Neural cell (in vitro differentiated cells): ENCODE data around the gene OR5C1. TPM values are rescaled to one million over a fixed set of nuclear protein-coding genes. Genes with fewer than 3 reads are reported as not detected.

ENCODE experiments used
- H2AFZ ChIP-seq: fragments of 200-600, 300-800 bp; sonication (generic), shearing (Covaris generic); 2 replicates; pipeline ENCODE4 v1.6.0; 2014; ENCODE audit warnings: low read depth, mild to moderate bottlenecking, antibody characterized with exemption, low read length, moderate library complexity
- H3F3A ChIP-seq: fragments of 200-600 bp; shearing (Covaris generic); 2 replicates; pipeline ENCODE4 v1.6.1; 2016; ENCODE audit warnings: mild to moderate bottlenecking, moderate library complexity, mixed read lengths, antibody characterized with exemption, low read length; ENCODE audit not compliant: insufficient read depth, poor library complexity, severe bottlenecking
- H3K27ac ChIP-seq: fragments of 200-600, 300-800 bp; sonication (generic), shearing (Covaris generic); 2 replicates; pipeline ENCODE4 v1.5.1; 2014; ENCODE audit warnings: mild to moderate bottlenecking, low read length, moderate library complexity
- H3K27me3 ChIP-seq: fragments of 300-800, 200-600 bp; sonication (generic), shearing (Covaris generic); 2 replicates; pipeline ENCODE4 v1.6.0; 2014; ENCODE audit warnings: mild to moderate bottlenecking, low read depth, low read length, moderate library complexity; ENCODE audit not compliant: insufficient read depth
- H3K36me3 ChIP-seq: fragments of 300-800, 200-600 bp; sonication (generic), shearing (Covaris generic); 2 replicates; pipeline ENCODE4 v1.5.1; 2014; ENCODE audit warnings: mild to moderate bottlenecking, antibody characterized with exemption, low read length, moderate library complexity; ENCODE audit not compliant: insufficient read depth
- H3K4me2 ChIP-seq: fragments of 300-800, 200-600 bp; sonication (generic), shearing (Covaris generic); 2 replicates; pipeline ENCODE4 v1.6.0; 2014; ENCODE audit warnings: mild to moderate bottlenecking, low read length
- H3K4me3 ChIP-seq: fragments of 300-800, 200-600 bp; sonication (generic), shearing (Covaris generic); 2 replicates; pipeline ENCODE4 v1.5.1; 2014; ENCODE audit warnings: mild to moderate bottlenecking, low read length, moderate library complexity
- H3K79me2 ChIP-seq: fragments of 200-600 bp; shearing (Covaris generic); replicated peaks from 2 replicates; pipeline ENCODE4 v1.6.0; 2014; ENCODE audit warnings: mild to moderate bottlenecking, low read length, moderate library complexity; ENCODE audit not compliant: insufficient read depth
- H3K9ac ChIP-seq: fragments of 300-800, 200-600 bp; sonication (generic), shearing (Covaris generic); 2 replicates; pipeline ENCODE4 v1.6.1; 2016; ENCODE audit warnings: mild to moderate bottlenecking, low read length, mixed read lengths
- H3K9me2 ChIP-seq: fragments of 200-600 bp; shearing (Covaris generic); 2 replicates; pipeline ENCODE4 v1.6.1; 2016; ENCODE audit warnings: mild to moderate bottlenecking, low read length, mixed read lengths; ENCODE audit not compliant: insufficient read depth
- H3K9me3 ChIP-seq: fragments of 200-600, 300-800 bp; sonication (generic), shearing (Covaris generic); 2 replicates; pipeline ENCODE4 v1.6.1; 2016; ENCODE audit warnings: mild to moderate bottlenecking, mixed run types, low read length, moderate library complexity, mixed read lengths
- H4K20me1 ChIP-seq: fragments of 200-600 bp; shearing (Covaris generic); 2 replicates; pipeline ENCODE4 v1.6.1; 2016; ENCODE audit warnings: mild to moderate bottlenecking, mixed run types; ENCODE audit not compliant: insufficient read depth
- EP300 ChIP-seq: fragments of 450-650 bp; conservative IDR thresholded peaks from 2 replicates; pipeline ENCODE4 v1.6.1; 2014; ENCODE audit warnings: antibody characterized with exemption, mild to moderate bottlenecking, moderate library complexity; ENCODE audit not compliant: poor library complexity, severe bottlenecking
- EZH2 ChIP-seq: fragments of 200-600, 300-800 bp; shearing (Covaris generic), sonication (generic); IDR thresholded peaks from 2 replicates; pipeline ENCODE4 v1.6.1; 2014; ENCODE audit warnings: antibody characterized with exemption, low read length, borderline replicate concordance, mild to moderate bottlenecking; ENCODE audit not compliant: insufficient read depth, poor library complexity, severe bottlenecking
- MXI1 ChIP-seq: fragments of 450-650 bp; conservative IDR thresholded peaks from 2 replicates; pipeline ENCODE4 v1.6.1; 2014; ENCODE audit warnings: antibody characterized with exemption, mild to moderate bottlenecking; ENCODE audit not compliant: poor library complexity, severe bottlenecking
- POLR2AphosphoS5 ChIP-seq: IDR thresholded peaks from 2 replicates; pipeline ENCODE4 v1.6.1; 2012
- RAD21 ChIP-seq: fragments of 450-650 bp; conservative IDR thresholded peaks from 2 replicates; pipeline ENCODE4 v1.6.1; 2014; ENCODE audit warnings: antibody characterized with exemption, mild to moderate bottlenecking, moderate library complexity
- SMC3 ChIP-seq: fragments of 450-650 bp; conservative IDR thresholded peaks from 2 replicates; pipeline ENCODE4 v1.6.1; 2014; ENCODE audit warnings: antibody characterized with exemption, mild to moderate bottlenecking, moderate library complexity; ENCODE audit not compliant: poor library complexity
- TAF1 ChIP-seq: IDR thresholded peaks from 2 replicates; pipeline ENCODE4 v1.6.1; 2012; ENCODE audit warnings: low read depth
- polyA plus RNA-seq: library from polyadenylated mRNA; depleted of rRNA; stranded (reverse); fragments of >200 nt; gene quantifications from 2 replicates; pipeline ENCODE4 v1.2.3, GENCODE V29; 2014
- TF ChIP-seq, protein P1 (sequence below): IDR thresholded peaks from 2 replicates; pipeline ENCODE4 v1.6.1; 2012; ENCODE audit warnings: borderline replicate concordance
- TF ChIP-seq, protein P2 (sequence below): fragments of 450-650 bp; IDR thresholded peaks from 2 replicates; pipeline ENCODE4 v1.5.1; 2014; ENCODE audit warnings: antibody characterized with exemption, mild to moderate bottlenecking, moderate library complexity; ENCODE audit not compliant: poor library complexity, severe bottlenecking

Gene OR5C1
- polyA plus RNA-seq, 1 donor from 2014 or later, result not detected

DNA sequence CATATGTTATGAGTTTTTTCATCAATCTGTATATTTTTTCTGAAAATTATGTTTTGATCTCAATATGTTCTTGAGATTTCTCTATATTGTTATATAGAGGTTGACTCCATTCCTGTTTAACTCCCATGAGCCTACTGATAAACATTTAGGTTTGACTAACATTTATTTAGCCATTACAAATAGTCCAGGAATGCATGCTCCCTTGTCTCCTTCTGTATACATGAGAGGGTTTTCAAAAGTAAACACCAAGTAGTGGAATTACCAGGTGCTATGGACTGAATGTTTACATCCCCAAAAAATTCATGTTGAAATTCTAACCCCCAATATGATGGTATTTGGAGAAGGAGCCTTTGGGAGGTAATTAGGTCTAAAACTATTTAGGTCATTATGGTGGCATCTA is 3.5 kb upstream of the OR5C1 start:
- TF ChIP-seq RAD21 (no peak), POLR2AphosphoS5 (no peak), EZH2 (no peak), SMC3 (no peak), EP300 (no peak), TAF1 (no peak), MXI1 (no peak)
- TF ChIP-seq, protein P1, sequence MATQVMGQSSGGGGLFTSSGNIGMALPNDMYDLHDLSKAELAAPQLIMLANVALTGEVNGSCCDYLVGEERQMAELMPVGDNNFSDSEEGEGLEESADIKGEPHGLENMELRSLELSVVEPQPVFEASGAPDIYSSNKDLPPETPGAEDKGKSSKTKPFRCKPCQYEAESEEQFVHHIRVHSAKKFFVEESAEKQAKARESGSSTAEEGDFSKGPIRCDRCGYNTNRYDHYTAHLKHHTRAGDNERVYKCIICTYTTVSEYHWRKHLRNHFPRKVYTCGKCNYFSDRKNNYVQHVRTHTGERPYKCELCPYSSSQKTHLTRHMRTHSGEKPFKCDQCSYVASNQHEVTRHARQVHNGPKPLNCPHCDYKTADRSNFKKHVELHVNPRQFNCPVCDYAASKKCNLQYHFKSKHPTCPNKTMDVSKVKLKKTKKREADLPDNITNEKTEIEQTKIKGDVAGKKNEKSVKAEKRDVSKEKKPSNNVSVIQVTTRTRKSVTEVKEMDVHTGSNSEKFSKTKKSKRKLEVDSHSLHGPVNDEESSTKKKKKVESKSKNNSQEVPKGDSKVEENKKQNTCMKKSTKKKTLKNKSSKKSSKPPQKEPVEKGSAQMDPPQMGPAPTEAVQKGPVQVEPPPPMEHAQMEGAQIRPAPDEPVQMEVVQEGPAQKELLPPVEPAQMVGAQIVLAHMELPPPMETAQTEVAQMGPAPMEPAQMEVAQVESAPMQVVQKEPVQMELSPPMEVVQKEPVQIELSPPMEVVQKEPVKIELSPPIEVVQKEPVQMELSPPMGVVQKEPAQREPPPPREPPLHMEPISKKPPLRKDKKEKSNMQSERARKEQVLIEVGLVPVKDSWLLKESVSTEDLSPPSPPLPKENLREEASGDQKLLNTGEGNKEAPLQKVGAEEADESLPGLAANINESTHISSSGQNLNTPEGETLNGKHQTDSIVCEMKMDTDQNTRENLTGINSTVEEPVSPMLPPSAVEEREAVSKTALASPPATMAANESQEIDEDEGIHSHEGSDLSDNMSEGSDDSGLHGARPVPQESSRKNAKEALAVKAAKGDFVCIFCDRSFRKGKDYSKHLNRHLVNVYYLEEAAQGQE, result no peak
- TF ChIP-seq, protein P2, sequence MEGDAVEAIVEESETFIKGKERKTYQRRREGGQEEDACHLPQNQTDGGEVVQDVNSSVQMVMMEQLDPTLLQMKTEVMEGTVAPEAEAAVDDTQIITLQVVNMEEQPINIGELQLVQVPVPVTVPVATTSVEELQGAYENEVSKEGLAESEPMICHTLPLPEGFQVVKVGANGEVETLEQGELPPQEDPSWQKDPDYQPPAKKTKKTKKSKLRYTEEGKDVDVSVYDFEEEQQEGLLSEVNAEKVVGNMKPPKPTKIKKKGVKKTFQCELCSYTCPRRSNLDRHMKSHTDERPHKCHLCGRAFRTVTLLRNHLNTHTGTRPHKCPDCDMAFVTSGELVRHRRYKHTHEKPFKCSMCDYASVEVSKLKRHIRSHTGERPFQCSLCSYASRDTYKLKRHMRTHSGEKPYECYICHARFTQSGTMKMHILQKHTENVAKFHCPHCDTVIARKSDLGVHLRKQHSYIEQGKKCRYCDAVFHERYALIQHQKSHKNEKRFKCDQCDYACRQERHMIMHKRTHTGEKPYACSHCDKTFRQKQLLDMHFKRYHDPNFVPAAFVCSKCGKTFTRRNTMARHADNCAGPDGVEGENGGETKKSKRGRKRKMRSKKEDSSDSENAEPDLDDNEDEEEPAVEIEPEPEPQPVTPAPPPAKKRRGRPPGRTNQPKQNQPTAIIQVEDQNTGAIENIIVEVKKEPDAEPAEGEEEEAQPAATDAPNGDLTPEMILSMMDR, result no peak
- Histone ChIP-seq H2AFZ (no peak overlapping the region), H3K79me2 (no peaks in the 10 kb centered on the region), H3K4me2 (no peak overlapping the region), H3K27ac (no peak overlapping the region), H3F3A (no peaks in the 10 kb centered on the region), H3K9me3 (no peaks in the 10 kb centered on the region), H4K20me1 (no peaks in the 10 kb centered on the region), H3K4me3 (no peak overlapping the region), H3K9ac (no peak overlapping the region), H3K27me3 (no peaks in the 10 kb centered on the region), H3K9me2 (no peaks in the 10 kb centered on the region), H3K36me3 (no peaks in the 10 kb centered on the region)

DNA sequence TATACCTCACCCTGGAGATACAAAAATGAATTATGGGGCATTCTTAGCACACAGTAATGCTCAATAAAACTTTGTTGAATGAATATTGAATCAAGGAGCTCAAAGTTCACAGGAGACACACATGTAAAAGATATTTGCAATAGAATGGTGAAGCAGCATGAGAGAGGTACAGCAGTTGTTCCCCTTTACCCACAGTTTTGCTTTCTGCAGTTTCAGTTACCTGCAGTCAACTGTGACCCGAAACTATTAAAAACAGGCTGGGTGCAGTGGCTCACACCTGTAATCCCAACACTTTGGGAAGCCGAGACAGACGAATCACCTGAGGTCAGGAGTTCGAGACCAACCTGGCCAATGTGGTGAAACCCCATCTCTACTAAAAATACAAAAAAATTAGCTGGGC is 2.4 kb upstream of the OR5C1 start:
- H3K79me2 ChIP-seq, result no peaks in the 10 kb centered on the region
- H3K27ac ChIP-seq, result no peak overlapping the region
- H3K9me3 ChIP-seq, result no peaks in the 10 kb centered on the region
- no peaks in the 10 kb centered on the region for H3F3A ChIP-seq
- no peaks in the 10 kb centered on the region for H3K9me2 ChIP-seq
- H3K27me3 ChIP-seq, result no peaks in the 10 kb centered on the region
- no peaks in the 10 kb centered on the region for H4K20me1 ChIP-seq
- no peak for TF ChIP-seq POLR2AphosphoS5
- TF ChIP-seq, protein P2, result no peak
- no peak for TF ChIP-seq EZH2
- no peak for TF ChIP-seq RAD21
- TF ChIP-seq EP300, result no peak
- no peak for TF ChIP-seq MXI1
- TF ChIP-seq, protein P1, result no peak
- no peak for TF ChIP-seq TAF1
- no peak for TF ChIP-seq SMC3
- no peak overlapping the region for H3K9ac ChIP-seq
- H2AFZ ChIP-seq, result no peak overlapping the region
- no peak overlapping the region for H3K4me2 ChIP-seq
- no peak overlapping the region for H3K4me3 ChIP-seq
- no peaks in the 10 kb centered on the region for H3K36me3 ChIP-seq
